HAP-1 (cell line): Measurements from ENCODE around the gene ACY1.
A peak's percentile ranks its signal among the peaks of the same experiment; 100 is the strongest.

Source experiments
- DNase-seq, 2 experiments: peaks; one replicate each; pipeline ENCODE4 v3.0.0-alpha.2; 2016 to 2020; ENCODE audit warnings: low spot score in 2 of 2
- H3K27me3 ChIP-seq: fragments of 250-450 bp; sonication (Bioruptor Pico); 2 replicates; pipeline ENCODE4 v1.5.1; 2020; ENCODE audit warnings: low read depth, mild to moderate bottlenecking, moderate library complexity
- H3K36me3 ChIP-seq: fragments of 250-450 bp; sonication (Bioruptor Pico); replicated peaks from 2 replicates; pipeline ENCODE4 v1.5.1; 2020; ENCODE audit warnings: mild to moderate bottlenecking
- H3K4me1 ChIP-seq: fragments of 250-450 bp; sonication (Bioruptor Pico); 2 replicates; pipeline ENCODE4 v1.5.1; 2020; ENCODE audit warnings: mild to moderate bottlenecking
- H3K4me3 ChIP-seq: fragments of 250-450 bp; sonication (Bioruptor Pico); 2 replicates; pipeline ENCODE4 v1.5.1; 2020; ENCODE audit warnings: mild to moderate bottlenecking, moderate library complexity
- H3K9me3 ChIP-seq: fragments of 250-450 bp; sonication (Bioruptor Pico); 2 replicates; pipeline ENCODE4 v1.5.1; 2020; ENCODE audit warnings: mild to moderate bottlenecking, moderate library complexity
- in situ Hi-C: fragments of 300-500 bp; cut with MboI; formaldehyde crosslinking; loops from 3 replicates; pipeline ENCODE4 v1.14.3; 2020; ENCODE audit warnings: low sequenced_read_pairs, inconsistent platforms, mixed read lengths

The ACY1 gene

DNA sequence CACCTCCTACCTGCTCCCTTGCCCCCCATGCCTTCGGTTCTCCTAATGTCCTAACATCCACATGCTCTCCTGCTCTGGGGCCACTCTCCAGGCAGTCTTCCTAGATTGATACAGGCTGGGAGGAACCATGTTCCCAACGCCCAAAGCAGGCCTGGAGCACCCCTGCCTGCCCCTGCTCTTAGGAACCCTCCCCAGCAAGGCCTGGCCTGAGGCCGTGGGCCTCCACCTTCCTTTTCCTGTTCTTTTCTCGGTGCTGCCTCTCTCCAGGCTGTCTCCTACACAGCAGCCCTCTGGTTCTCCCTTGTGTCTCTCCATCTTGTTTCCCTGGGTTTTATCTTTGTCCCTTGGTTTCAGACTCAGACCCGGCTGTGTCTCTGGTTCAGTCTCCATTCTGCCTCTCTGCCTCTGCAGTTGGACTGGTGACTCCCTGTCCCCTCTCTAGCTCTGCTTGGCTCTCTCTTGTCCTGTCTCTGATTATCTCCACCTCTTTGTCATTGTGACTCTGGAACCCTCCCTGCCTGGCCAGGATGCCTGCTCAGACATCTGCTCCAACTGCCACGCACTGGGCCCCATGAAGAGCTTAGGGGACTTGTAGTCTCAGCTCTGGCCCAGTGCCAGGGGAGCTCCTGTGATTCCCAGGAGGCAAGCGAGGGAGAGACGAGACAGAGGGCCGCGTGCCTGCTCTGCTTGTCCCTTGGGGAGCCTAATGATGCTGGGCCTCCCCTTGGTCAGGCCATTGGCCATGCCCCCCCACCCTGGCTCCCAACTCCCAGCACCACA is 38.3 kb downstream of the ACY1 start:
- in situ Hi-C loops = no loop called here
- Histone ChIP-seq H3K36me3 (no peaks in the 10 kb centered on the region), H3K4me3 (no peak overlapping the region), H3K9me3 (no peaks in the 10 kb centered on the region), H3K27me3 (no peaks in the 10 kb centered on the region), H3K4me1 (no peaks in the 10 kb centered on the region)
- peak in 1 of 2 experiments; percentile 61 for DNase-seq

DNA sequence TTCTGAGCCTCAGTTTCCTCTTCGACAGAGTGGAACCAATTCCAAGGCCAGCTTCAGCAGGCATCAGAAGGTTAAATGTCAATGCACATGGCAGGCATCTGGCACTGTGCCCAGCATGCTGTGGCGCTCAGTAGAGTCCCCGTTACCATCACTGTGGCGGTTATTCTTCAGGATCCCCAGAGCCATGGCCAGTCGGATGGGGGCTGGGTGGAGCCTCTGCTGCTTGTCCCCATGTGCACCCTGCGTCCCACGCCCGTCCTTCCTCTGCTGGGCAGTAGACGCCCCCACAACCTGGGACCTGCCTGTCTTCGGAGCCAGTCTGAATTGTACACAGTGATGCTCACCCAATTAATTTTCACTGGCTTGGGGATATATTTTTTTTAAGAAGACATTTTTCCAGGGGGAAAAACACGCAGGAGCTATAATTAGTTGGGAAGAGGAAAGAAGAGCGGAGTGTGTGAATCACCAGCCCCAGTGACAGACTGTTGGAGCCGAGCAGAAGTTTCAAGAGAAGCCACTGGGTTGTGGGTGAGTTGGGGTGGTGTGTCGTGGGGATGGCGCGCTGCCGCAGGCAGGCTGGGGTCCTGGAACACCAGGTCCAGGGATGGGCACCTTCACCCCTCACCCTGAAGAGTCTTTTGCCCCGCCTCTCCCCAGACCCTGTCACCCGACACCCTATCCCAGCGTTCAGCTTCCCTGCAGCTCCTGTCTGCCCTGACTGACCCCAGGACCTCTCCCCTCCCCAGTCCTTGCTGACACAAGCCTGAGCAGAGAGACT is 39.2 kb downstream of the ACY1 start:
- no peaks in the 10 kb centered on the region for H3K36me3 ChIP-seq
- H3K4me1 ChIP-seq = no peaks in the 10 kb centered on the region
- H3K4me3 ChIP-seq = no peak overlapping the region
- H3K27me3 ChIP-seq = no peaks in the 10 kb centered on the region
- no peaks in the 10 kb centered on the region for H3K9me3 ChIP-seq
- no peak for DNase-seq
- in situ Hi-C loops = no loop called here

DNA sequence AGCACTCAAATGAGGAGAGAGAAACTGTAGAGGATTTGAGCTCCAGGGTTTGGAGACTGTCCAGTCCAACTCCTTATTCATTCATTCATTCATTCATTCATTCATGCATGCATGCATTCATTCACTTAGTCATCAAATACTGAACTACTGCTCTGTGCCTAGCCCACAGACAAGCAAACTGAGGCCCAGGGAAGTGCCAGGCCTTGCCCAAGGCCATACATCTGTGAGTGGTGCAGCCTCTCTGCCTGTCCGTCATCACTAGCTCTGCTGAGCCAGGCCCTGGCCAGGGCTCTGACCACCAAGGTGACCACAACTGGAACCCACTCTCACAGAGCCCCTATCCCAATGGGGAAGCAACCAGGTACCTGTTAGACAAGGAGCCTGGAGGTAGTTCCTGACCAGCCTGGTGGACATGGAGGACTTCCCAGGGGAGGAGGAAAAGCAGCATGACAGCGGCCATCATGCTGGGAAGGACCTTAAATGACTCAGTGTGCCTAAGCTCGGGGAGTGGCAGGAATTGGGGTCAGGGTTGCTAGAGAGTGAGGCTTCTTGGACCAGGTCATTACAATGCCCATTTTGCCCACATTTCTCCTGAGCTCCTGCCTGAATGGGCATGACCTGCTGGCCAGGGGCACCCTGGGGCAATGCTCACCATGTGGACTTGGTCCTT is 39.9 kb downstream of the ACY1 start:
- in situ Hi-C loops = no loop called here

DNA sequence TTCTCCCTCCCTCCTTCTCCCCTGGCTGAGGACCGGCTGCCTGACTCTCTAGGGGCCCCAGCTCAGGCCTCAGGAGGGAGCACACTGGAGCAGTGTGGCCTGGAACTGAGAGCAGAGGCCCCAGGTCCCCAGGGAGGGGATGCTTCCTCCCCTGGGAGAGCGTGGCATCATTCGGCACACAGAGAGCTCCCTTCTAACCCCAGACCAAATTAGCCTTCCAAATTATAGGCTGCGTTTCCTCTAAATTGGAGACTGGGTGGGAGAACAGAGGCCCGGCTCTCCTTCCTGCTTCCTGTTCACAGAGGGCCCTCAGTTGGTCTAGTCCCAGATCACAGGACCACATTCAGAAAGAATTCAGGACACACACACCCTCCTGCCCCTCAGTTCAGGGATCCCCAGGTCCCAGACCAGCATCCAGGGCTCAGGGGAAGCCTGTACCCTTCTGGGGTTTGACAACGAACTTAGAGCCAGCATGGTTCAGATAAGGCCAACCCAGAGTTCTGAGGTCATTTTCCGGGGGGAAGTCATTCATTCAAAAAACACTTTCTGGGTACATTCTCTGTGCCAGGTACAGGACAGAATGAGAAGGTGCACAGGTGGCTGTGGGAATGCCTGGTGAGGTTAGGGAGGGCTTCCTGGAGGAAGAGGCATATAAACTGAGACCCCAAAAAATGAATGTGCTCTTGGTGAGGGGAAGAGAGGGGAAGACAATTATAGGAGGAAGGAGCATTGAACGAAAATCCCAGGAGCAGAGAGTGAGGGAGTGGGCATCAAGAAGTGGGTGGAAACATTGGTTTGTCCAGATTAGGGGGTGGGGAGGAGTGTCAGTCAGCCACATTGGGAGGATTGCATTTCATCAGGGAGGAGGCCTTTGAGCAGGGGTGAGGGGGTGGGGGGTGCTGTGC is 40.8 kb downstream of the ACY1 start:
- in situ Hi-C loops = no loop called here
- DNase-seq = no peak
- no peaks in the 10 kb centered on the region for H3K4me1 ChIP-seq

More for the DNA sequence above, 39.9 kb downstream of the ACY1 start:
- Histone ChIP-seq H3K27me3 (no peaks in the 10 kb centered on the region), H3K4me1 (no peaks in the 10 kb centered on the region), H3K9me3 (no peaks in the 10 kb centered on the region), H3K36me3 (no peaks in the 10 kb centered on the region), H3K4me3 (no peak overlapping the region)
- DNase-seq = no peak

DNA sequence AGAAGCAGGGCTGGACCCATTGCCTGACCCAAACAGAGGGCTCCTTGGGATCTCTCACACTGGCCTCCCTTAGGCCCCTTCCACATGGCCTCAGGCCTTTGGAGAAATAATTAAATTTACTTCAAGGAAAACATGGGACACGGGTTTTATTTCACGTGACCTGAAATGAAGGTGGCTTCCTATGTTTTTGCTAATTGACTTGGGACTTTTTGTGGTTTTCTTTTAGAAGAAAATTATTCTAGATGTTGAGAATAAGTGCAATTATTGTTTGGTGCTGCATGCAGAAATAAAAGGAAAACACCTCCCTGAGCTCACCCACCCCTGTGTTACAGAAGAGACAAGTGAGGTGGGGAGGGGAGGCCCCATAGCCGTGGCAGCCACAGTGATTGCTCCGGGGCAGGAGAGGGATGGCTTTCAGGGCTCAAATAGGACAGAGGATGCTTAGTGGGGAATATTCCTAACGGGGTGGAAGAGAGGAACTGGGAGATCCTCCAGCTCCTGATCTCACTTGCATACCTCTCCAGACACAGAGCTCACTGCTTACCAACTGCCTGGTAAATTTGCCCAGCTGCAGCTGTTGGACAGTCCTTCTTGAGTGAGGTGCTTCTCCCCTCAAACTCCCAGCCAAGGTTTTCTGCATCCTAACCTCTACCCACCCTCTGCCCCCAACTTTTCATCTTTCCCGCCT is 41.6 kb downstream of the ACY1 start:
- Histone ChIP-seq H3K4me3 (no peak overlapping the region), H3K36me3 (no peaks in the 10 kb centered on the region), H3K4me1 (no peaks in the 10 kb centered on the region), H3K27me3 (no peaks in the 10 kb centered on the region), H3K9me3 (no peaks in the 10 kb centered on the region)
- in situ Hi-C loops = no loop called here
- no peak for DNase-seq

More for the DNA sequence above, 40.8 kb downstream of the ACY1 start:
- no peak overlapping the region for H3K4me3 ChIP-seq
- no peaks in the 10 kb centered on the region for H3K9me3 ChIP-seq
- no peaks in the 10 kb centered on the region for H3K36me3 ChIP-seq
- no peaks in the 10 kb centered on the region for H3K27me3 ChIP-seq

DNA sequence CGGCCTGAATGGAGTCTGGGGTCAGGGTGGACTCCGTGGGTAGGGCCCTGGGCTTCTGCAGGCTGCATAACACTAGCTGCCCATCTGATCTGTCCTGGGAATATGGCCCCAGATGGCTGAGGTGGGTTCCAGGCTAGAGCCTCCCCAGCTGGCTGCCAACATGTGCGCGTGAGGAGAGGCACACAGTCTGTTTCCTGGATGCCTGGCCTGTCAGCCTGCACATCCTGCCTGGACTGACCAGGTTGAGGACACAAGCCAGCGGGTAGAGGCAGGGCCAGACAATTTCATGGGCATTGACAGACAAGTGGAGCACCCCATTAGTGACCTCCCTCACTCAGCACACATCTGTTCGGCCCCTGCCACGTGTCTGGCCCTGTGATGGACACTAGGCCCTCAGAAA is 42.1 kb downstream of the ACY1 start:
- no peak for DNase-seq
- no peaks in the 10 kb centered on the region for H3K36me3 ChIP-seq
- no peaks in the 10 kb centered on the region for H3K27me3 ChIP-seq
- H3K9me3 ChIP-seq = no peaks in the 10 kb centered on the region
- no peaks in the 10 kb centered on the region for H3K4me1 ChIP-seq
- H3K4me3 ChIP-seq = no peak overlapping the region
- in situ Hi-C loops = no loop called here

DNA sequence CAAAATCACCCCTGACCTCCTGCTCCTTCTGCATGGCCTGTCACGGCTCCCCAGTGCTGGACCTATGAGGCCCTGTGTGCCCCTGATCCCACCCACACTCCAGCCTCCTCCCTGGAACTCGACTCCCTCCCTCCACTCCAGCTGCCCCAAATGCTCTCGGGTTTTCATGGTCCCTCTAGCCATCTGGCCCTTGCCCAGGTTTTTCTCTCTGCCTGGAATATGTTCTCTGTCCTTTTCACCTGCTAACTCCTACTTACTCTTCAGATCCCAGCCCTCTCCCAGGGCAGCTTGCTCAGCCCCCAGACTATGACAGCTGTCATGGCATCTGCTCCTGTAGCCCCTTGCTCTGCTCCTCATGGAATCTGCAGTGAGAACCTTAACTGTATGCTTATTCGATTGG is 42.7 kb downstream of the ACY1 start:
- in situ Hi-C loops = no loop called here
- Histone ChIP-seq H3K27me3 (no peaks in the 10 kb centered on the region), H3K4me1 (no peaks in the 10 kb centered on the region), H3K4me3 (no peak overlapping the region), H3K9me3 (no peaks in the 10 kb centered on the region), H3K36me3 (no peaks in the 10 kb centered on the region)
- DNase-seq = no peak

DNA sequence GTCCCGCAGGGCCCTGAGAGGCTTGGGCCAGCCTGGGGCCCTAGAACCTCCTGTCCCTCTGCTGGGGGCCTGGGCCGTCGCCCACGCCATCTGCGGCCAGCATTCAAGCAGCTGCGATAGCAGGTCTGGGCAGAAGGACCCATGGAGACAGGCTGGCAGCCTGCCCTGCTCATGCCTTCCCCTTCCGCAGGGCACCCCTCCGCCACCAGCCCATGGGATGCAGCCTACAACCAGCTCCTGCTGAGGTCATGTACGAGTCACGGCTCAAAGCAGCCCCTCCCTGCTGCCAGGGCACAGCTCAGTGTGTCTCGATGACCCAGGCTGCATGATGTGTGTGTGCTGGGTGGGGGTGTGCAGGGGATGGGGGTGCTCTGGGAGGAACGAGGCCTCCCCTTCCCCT is 45.2 kb downstream of the ACY1 start:
- Histone ChIP-seq H3K4me1 (no peaks in the 10 kb centered on the region), H3K9me3 (no peaks in the 10 kb centered on the region), H3K4me3 (no peak overlapping the region), H3K36me3 (no peaks in the 10 kb centered on the region), H3K27me3 (no peaks in the 10 kb centered on the region)
- in situ Hi-C loops = no loop called here
- no peak for DNase-seq

DNA sequence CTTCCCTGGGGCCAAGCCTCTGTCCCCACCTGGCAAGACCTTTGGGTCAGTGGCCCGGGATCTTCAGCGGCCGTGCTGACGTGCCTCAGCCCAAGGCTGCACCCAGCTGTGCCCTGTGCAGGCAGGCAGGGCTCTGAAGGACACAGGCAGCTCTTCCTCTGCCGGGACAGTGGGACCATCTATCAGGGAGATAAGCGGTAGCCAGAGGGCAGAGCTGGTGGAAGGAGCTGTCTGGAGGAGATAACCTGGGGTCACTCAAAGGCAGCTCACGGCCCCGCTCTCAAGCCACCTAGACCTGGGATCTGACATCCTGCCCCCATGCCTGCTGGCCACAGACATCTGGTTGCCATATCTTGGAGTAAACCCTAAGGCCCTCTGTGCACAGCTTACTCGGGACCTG is 45.7 kb downstream of the ACY1 start:
- H3K9me3 ChIP-seq = no peaks in the 10 kb centered on the region
- no peak overlapping the region for H3K4me3 ChIP-seq
- in situ Hi-C loops = no loop called here
- no peak for DNase-seq
- no peaks in the 10 kb centered on the region for H3K4me1 ChIP-seq
- H3K27me3 ChIP-seq = no peaks in the 10 kb centered on the region
- no peaks in the 10 kb centered on the region for H3K36me3 ChIP-seq

DNA sequence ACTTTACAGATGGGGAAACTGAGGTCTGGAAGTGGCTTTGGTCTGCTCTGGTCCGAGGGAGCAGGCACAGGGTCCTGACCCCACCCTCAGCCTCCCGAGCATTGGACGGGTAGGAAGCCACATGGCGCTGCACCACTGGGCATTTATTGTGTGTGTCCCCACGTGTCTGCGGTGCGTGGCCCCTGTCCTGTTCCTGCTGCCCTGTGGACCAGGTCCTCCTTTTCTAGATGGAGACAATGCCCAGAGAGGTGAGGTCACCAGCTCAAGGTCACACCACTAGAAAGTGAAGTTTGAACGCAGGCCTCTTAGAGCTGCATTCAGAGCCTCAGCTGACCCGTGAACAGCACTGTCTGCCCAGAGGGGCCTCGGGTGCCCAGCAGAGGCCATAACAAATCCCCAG is 46.2 kb downstream of the ACY1 start:
- Histone ChIP-seq H3K36me3 (no peaks in the 10 kb centered on the region), H3K4me3 (no peak overlapping the region), H3K4me1 (no peaks in the 10 kb centered on the region), H3K27me3 (no peaks in the 10 kb centered on the region), H3K9me3 (no peaks in the 10 kb centered on the region)
- in situ Hi-C loops = no loop called here
- DNase-seq = no peak

DNA sequence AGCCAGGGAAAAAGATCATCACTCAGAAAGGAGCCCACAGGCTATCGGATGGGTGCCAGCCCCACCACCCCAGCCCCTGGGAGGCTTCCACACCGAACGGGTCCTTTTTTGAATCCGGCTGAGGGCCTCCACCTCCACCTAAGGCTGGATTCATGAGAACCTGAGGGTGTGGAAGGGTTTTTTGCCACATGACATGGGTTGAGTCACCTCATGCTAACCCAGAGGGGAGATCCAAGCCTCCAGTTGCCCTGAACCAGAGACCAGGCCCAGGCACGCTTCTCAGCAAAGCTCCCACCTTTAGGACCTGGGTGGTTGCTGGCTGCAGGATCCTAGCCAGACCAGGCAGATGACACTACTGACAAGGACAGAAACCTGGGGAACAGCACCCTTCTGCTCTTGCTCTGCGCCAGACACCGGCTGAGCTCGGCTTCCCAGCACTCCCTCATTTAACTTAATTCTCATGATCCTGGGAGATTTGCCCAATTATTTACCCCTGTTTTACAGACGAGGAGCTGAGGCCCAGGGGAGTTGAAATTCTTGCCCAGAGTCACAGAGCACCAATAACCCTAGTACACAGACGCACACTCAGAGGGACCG is 47.5 kb downstream of the ACY1 start:
- no peak for DNase-seq
- in situ Hi-C loops = no loop called here
- Histone ChIP-seq H3K4me1 (no peaks in the 10 kb centered on the region), H3K27me3 (no peaks in the 10 kb centered on the region), H3K36me3 (no peaks in the 10 kb centered on the region), H3K9me3 (no peaks in the 10 kb centered on the region), H3K4me3 (no peak overlapping the region)

DNA sequence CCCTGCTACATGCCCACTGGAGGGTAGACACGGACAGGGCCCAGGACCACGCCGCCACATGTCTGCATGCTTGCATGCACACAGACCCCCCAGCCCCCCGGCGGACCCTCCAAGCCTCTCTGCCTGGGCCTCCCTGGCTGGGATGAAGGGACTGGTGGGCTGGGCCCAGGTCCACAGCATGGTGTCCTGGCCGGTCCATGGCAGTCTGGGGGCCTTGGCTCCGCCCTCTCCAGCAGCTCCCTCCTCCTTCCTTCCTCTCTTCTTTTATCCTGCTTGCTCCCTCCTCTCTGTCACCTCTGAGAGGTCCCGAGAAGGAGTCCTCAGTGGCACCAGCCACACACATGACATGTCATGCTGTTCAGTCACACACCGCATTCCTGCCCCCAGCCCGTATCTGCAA is 48.6 kb downstream of the ACY1 start:
- H3K4me1 ChIP-seq = no peaks in the 10 kb centered on the region
- in situ Hi-C loops = no loop called here
- no peaks in the 10 kb centered on the region for H3K27me3 ChIP-seq

More for the DNA sequence above, 48.6 kb downstream of the ACY1 start:
- Histone ChIP-seq H3K4me3 (no peak overlapping the region), H3K36me3 (no peaks in the 10 kb centered on the region), H3K9me3 (no peaks in the 10 kb centered on the region)
- DNase-seq = no peak
